ENCODE results near the gene ERC1. TPM values are rescaled to one million over a fixed set of nuclear protein-coding genes. Genes with fewer than 3 reads are reported as not detected.
A peak's percentile ranks its signal among the peaks of the same experiment; 100 is the strongest.

The ERC1 gene
- total and polyA plus RNA-seq, 2 of the 4 experiments (the other 2 are of a cell fraction): 11.6 to 25.6 TPM

DNA sequence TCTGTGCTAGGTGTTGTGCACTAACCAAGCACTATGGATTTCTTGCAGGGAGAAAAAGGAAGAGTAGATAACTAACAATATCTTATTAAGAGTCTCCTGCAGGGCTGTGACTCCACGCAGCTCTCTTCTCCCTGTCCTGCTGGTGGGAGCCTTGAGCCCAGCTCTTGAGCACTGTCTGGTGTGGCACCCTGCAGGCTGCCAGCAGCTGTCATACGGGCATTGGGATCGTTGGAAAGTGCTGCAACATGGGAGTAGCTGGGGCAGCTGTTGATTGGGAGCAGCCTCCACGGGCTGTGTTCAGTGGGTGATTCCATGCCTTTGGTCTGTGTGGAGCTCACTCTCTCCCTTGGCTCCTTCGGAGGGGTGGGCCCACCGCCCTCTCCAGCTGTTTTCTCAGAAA, 478.0 kb downstream of the ERC1 start:
- 0 out of 2 replicates have a peak overlapping the region, but pooled peaks have one; percentile 2 for H4K91ac ChIP-seq (ENCODE audit: insufficient read depth, low read depth, low read length)
- no peak overlapping the region for H2AFZ ChIP-seq (replicated peaks; ENCODE audit: low read length, poor library complexity)
- no peak overlapping the region for H2AK9ac ChIP-seq (replicated peaks; ENCODE audit: low read depth, low read length, poor library complexity)
- H2BK15ac ChIP-seq (ENCODE audit: low read depth, low read length): peak overlapping the region; percentile 8; the same call in 1 of the 3 replicates
- 83% methylated on average over 4 of the region's 6 CpGs; no CpG with 5 or more reads in 1 of the 2 experiments for WGBS, 2 experiments (ENCODE audit: extremely low coverage in 2 of 2, insufficient read length in 1 of 2)
- peak overlapping the region; percentile 20; the same call in 1 of the 2 replicates for H3K4ac ChIP-seq (ENCODE audit: low read depth, low read length)
- no TSS peak for BruUV-seq (replicated peaks)
- no peak overlapping the region for H3K4me2 ChIP-seq (ENCODE audit: low read depth, low read length)
- intact Hi-C loops (cut with micrococcal nuclease) (no loop called here), dilution Hi-C loops (cut with HindIII; ENCODE audit: low sequenced_read_pairs, unreplicated experiment) (no loop called here), in situ Hi-C loops (cut with MboI; ENCODE audit: low sequenced_read_pairs) (no loop called here)
- H2BK120ac ChIP-seq (ENCODE audit: low read depth, low read length): peak overlapping the region; percentile 24; the same call in 1 of the 2 replicates
- ChIA-PET CTCF (no interaction called here), POLR2A (ENCODE audit: unreplicated experiment) (no interaction called here)
- no peak for ATAC-seq (ENCODE audit: low read depth)
- no peaks in the 10 kb centered on the region for H3K27me3 ChIP-seq (ENCODE audit: control insufficient read depth, insufficient read depth, low read length)
- no peak overlapping the region for H2BK5ac ChIP-seq (ENCODE audit: low read depth, low read length, poor library complexity, severe bottlenecking)
- H3K36me3 ChIP-seq (ENCODE audit: control insufficient read depth, insufficient read depth, low read length): peaks cover 1% of the 10 kb centered on the region
- H3K18ac ChIP-seq (ENCODE audit: low read depth, low read length): no peak overlapping the region
- H3K9me1 ChIP-seq (ENCODE audit: insufficient read depth, low read length): peaks cover 7% of the 10 kb centered on the region; the same call in 1 of the 2 replicates
- no peaks in the 10 kb centered on the region for H3K9me3 ChIP-seq (ENCODE audit: control insufficient read depth, insufficient read depth, low read length)
- DNase-seq: no peak
- H3K23ac ChIP-seq (ENCODE audit: low read depth, low read length): peak overlapping the region; percentile 73; the same call in 1 of the 2 replicates
- no peak overlapping the region for H4K5ac ChIP-seq (ENCODE audit: low read depth, low read length)
- H3K4me3 ChIP-seq (ENCODE audit: insufficient read depth, low read depth, low read length): no peak overlapping the region
- H4K20me1 ChIP-seq (ENCODE audit: insufficient read depth, low read length): no peaks in the 10 kb centered on the region
- peak overlapping the region in 1 of 2 experiments; percentile 59; a peak in 1 of 4 replicates for H4K8ac ChIP-seq (ENCODE audit: low read depth in 2 of 2, low read length in 2 of 2)
- no peak overlapping the region for H3K56ac ChIP-seq (ENCODE audit: extremely low read depth, insufficient read depth, low read length)
- TF ChIP-seq MAFK (IDR thresholded peaks at IDR 0.05; ENCODE audit: low read depth, low read length) (no peak), RFX5 (IDR thresholded peaks at IDR 0.05; ENCODE audit: low read depth, low read length) (no peak), CEBPB (IDR thresholded peaks at IDR 0.05; ENCODE audit: low read depth, low read length) (no peak), MAZ (IDR thresholded peaks at IDR 0.05; ENCODE audit: borderline replicate concordance, low read depth, low read length) (no peak), ELK1 (IDR thresholded peaks at IDR 0.05; ENCODE audit: borderline replicate concordance, low read depth, low read length) (no peak), POLR2A (IDR thresholded peaks at IDR 0.05; ENCODE audit: low read depth, low read length) (no peak), NFE2L2 (IDR thresholded peaks at IDR 0.05; ENCODE audit: low read depth, low read length) (no peak), MXI1 (IDR thresholded peaks at IDR 0.05; ENCODE audit: borderline replicate concordance, low read depth, low read length) (no peak), RCOR1 (IDR thresholded peaks at IDR 0.05; ENCODE audit: insufficient replicate concordance, low read length) (no peak), BHLHE40 (IDR thresholded peaks at IDR 0.05; ENCODE audit: low read depth, low read length) (no peak), SMC3 (IDR thresholded peaks at IDR 0.05; ENCODE audit: low read depth, low read length) (no peak), FOS (IDR thresholded peaks at IDR 0.05; ENCODE audit: low read depth, low read length) (no peak), CHD1 (IDR thresholded peaks at IDR 0.05; ENCODE audit: low read depth, low read length) (no peak), RAD21 (IDR thresholded peaks at IDR 0.05; ENCODE audit: low read length) (no peak)
- TF ChIP-seq, protein P1, sequence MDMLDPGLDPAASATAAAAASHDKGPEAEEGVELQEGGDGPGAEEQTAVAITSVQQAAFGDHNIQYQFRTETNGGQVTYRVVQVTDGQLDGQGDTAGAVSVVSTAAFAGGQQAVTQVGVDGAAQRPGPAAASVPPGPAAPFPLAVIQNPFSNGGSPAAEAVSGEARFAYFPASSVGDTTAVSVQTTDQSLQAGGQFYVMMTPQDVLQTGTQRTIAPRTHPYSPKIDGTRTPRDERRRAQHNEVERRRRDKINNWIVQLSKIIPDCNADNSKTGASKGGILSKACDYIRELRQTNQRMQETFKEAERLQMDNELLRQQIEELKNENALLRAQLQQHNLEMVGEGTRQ (IDR thresholded peaks at IDR 0.05; ENCODE audit: low read depth, low read length): no peak
- TF ChIP-seq, protein P2, sequence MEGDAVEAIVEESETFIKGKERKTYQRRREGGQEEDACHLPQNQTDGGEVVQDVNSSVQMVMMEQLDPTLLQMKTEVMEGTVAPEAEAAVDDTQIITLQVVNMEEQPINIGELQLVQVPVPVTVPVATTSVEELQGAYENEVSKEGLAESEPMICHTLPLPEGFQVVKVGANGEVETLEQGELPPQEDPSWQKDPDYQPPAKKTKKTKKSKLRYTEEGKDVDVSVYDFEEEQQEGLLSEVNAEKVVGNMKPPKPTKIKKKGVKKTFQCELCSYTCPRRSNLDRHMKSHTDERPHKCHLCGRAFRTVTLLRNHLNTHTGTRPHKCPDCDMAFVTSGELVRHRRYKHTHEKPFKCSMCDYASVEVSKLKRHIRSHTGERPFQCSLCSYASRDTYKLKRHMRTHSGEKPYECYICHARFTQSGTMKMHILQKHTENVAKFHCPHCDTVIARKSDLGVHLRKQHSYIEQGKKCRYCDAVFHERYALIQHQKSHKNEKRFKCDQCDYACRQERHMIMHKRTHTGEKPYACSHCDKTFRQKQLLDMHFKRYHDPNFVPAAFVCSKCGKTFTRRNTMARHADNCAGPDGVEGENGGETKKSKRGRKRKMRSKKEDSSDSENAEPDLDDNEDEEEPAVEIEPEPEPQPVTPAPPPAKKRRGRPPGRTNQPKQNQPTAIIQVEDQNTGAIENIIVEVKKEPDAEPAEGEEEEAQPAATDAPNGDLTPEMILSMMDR (conservative IDR thresholded peaks at IDR 0.05; ENCODE audit: low read depth, low read length): no peak
- H3K9ac ChIP-seq (ENCODE audit: low read depth, low read length): no peak overlapping the region
- H3K79me1 ChIP-seq (ENCODE audit: low read depth in 1 of 2, low read length in 2 of 2): peaks cover 6 to 16% of the 10 kb centered on the region in 2 experiments; a peak in 3 of 4 replicates
- peak overlapping the region; percentile 57; the same call in 1 of the 2 replicates for H2BK20ac ChIP-seq (ENCODE audit: low read depth, low read length)
- peaks cover 8% of the 10 kb centered on the region for H3K4me1 ChIP-seq (ENCODE audit: control insufficient read depth, insufficient read depth, low read length)
- no peak overlapping the region for H3K27ac ChIP-seq (ENCODE audit: insufficient read depth, low read length)
- peak overlapping the region; percentile 60 for H2AK5ac ChIP-seq (ENCODE audit: low read depth, low read length)
- H3K14ac ChIP-seq (replicated peaks; ENCODE audit: low read depth, low read length): 0 out of 2 replicates have a peak overlapping the region, but pooled peaks have one; percentile 49
